Neuron (in vitro differentiated cells): ENCODE data around the gene YOD1.

Experiments
- H2AFZ ChIP-seq: one replicate; pipeline ENCODE4 v1.6.1; 2013; ENCODE audit warnings: low read depth, mild to moderate bottlenecking, inconsistent platforms, low read length, moderate library complexity
- H3K27me3 ChIP-seq: one replicate; pipeline ENCODE4 v1.6.1; 2013; ENCODE audit warnings: low read length; ENCODE audit not compliant: insufficient read depth
- H3K36me3 ChIP-seq: one replicate; pipeline ENCODE4 v1.6.1; 2013; ENCODE audit warnings: low read length; ENCODE audit not compliant: insufficient read depth
- H3K4me1 ChIP-seq: one replicate; pipeline ENCODE4 v1.6.1; 2013; ENCODE audit warnings: low read length; ENCODE audit not compliant: insufficient read depth
- H3K4me3 ChIP-seq: 2 replicates; pipeline ENCODE4 v1.5.1; 2013; ENCODE audit warnings: mild to moderate bottlenecking, low read length, moderate library complexity
- H3K9me3 ChIP-seq: one replicate; pipeline ENCODE4 v1.6.1; 2013; ENCODE audit warnings: low read length

The YOD1 gene

GRCh38 chr1:207024202-207025145, 26.5 kb downstream of the YOD1 start:
- Histone ChIP-seq H3K27me3 (peaks cover 45% of the 10 kb centered on the region), H2AFZ (no peak overlapping the region), H3K4me1 (peaks cover 3% of the 10 kb centered on the region), H3K4me3 (no peak overlapping the region), H3K36me3 (no peaks in the 10 kb centered on the region), H3K9me3 (no peaks in the 10 kb centered on the region)

GRCh38 chr1:207022996-207023679, 27.9 kb downstream of the YOD1 start:
- Histone ChIP-seq H3K4me3 (no peak overlapping the region), H2AFZ (no peak overlapping the region), H3K27me3 (peaks cover 38% of the 10 kb centered on the region), H3K4me1 (peaks cover 3% of the 10 kb centered on the region), H3K9me3 (no peaks in the 10 kb centered on the region), H3K36me3 (no peaks in the 10 kb centered on the region)

GRCh38 chr1:207021876-207022596, 29.0 kb downstream of the YOD1 start:
- Histone ChIP-seq H3K4me3 (no peak overlapping the region), H3K4me1 (peaks cover 3% of the 10 kb centered on the region), H2AFZ (no peak overlapping the region), H3K27me3 (peaks cover 31% of the 10 kb centered on the region), H3K36me3 (no peaks in the 10 kb centered on the region), H3K9me3 (no peaks in the 10 kb centered on the region)

- H3K9me3 ChIP-seq: no peaks in the 10 kb centered on the region
- no peaks in the 10 kb centered on the region for H3K36me3 ChIP-seq
- peaks cover 3% of the 10 kb centered on the region for H3K4me1 ChIP-seq
- H2AFZ ChIP-seq: no peak overlapping the region
- no peak overlapping the region for H3K4me3 ChIP-seq
- peaks cover 29% of the 10 kb centered on the region for H3K27me3 ChIP-seq
Observed at GRCh38 chr1:207021139-207021861, 29.7 kb downstream of the YOD1 start.

- Histone ChIP-seq H3K9me3 (no peaks in the 10 kb centered on the region), H3K27me3 (peaks cover 26% of the 10 kb centered on the region), H3K4me3 (no peak overlapping the region), H2AFZ (no peak overlapping the region), H3K4me1 (no peaks in the 10 kb centered on the region), H3K36me3 (no peaks in the 10 kb centered on the region)
Observed at GRCh38 chr1:207020709-207021107, 30.3 kb downstream of the YOD1 start.

- Histone ChIP-seq H3K27me3 (peaks cover 30% of the 10 kb centered on the region), H3K36me3 (no peaks in the 10 kb centered on the region), H3K4me1 (no peaks in the 10 kb centered on the region), H3K9me3 (no peaks in the 10 kb centered on the region), H3K4me3 (no peak overlapping the region), H2AFZ (no peak overlapping the region)
Observed at GRCh38 chr1:207020065-207020708, 30.8 kb downstream of the YOD1 start.

- no peak overlapping the region for H3K4me3 ChIP-seq
- H3K9me3 ChIP-seq: no peaks in the 10 kb centered on the region
- H3K27me3 ChIP-seq: peaks cover 30% of the 10 kb centered on the region
- no peaks in the 10 kb centered on the region for H3K36me3 ChIP-seq
- H3K4me1 ChIP-seq: no peaks in the 10 kb centered on the region
- H2AFZ ChIP-seq: no peak overlapping the region
Observed at GRCh38 chr1:207019661-207020060, 31.3 kb downstream of the YOD1 start.

- Histone ChIP-seq H3K4me1 (no peaks in the 10 kb centered on the region), H3K36me3 (no peaks in the 10 kb centered on the region), H3K9me3 (no peaks in the 10 kb centered on the region), H2AFZ (no peak overlapping the region), H3K27me3 (peaks cover 29% of the 10 kb centered on the region), H3K4me3 (no peak overlapping the region)
Observed at GRCh38 chr1:207019161-207019560, 31.8 kb downstream of the YOD1 start.

- no peaks in the 10 kb centered on the region for H3K36me3 ChIP-seq
- peaks cover 26% of the 10 kb centered on the region for H3K27me3 ChIP-seq
- no peaks in the 10 kb centered on the region for H3K4me1 ChIP-seq
- H2AFZ ChIP-seq: no peak overlapping the region
- H3K4me3 ChIP-seq: no peak overlapping the region
- no peaks in the 10 kb centered on the region for H3K9me3 ChIP-seq
Observed at GRCh38 chr1:207018707-207019106, 32.3 kb downstream of the YOD1 start.

GRCh38 chr1:207017615-207018559, 33.1 kb downstream of the YOD1 start:
- no peak overlapping the region for H3K4me3 ChIP-seq
- H3K4me1 ChIP-seq: no peaks in the 10 kb centered on the region
- peaks cover 24% of the 10 kb centered on the region for H3K27me3 ChIP-seq
- H3K9me3 ChIP-seq: no peaks in the 10 kb centered on the region
- H3K36me3 ChIP-seq: no peaks in the 10 kb centered on the region
- no peak overlapping the region for H2AFZ ChIP-seq

- Histone ChIP-seq H3K27me3 (peaks cover 17% of the 10 kb centered on the region), H2AFZ (no peak overlapping the region), H3K9me3 (no peaks in the 10 kb centered on the region), H3K4me1 (no peaks in the 10 kb centered on the region), H3K36me3 (no peaks in the 10 kb centered on the region), H3K4me3 (no peak overlapping the region)
Observed at GRCh38 chr1:207015791-207016190, 35.2 kb downstream of the YOD1 start.
